IPS-NIHi11 (cell line): ENCODE results near the gene TTC24.

Experiments
- DNase-seq: peaks from one replicate; pipeline ENCODE4 v3.0.0; 2012; ENCODE audit warnings: mixed read lengths, low spot score

TTC24 gene

DNA sequence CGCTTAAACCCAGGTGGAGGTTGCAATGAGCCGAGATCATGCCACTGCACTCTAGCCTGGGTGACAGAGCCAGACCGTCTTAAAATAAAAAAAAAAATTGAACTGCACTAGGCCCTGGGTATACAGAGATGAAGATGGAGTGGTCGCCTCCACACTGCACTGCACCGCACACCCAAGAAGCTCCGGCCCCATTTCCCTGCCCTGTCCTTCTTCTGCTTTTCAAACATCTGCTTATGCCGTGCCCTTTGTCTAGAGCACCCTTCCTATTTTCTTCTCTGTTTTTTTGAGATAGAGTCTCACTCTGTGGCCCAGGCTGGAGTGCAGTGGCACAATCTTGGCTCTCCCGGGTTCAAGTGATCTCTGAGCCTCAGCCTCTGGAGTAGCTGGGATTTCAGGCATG, 24.6 kb upstream of the TTC24 start:
- DNase-seq, result no peak

DNA sequence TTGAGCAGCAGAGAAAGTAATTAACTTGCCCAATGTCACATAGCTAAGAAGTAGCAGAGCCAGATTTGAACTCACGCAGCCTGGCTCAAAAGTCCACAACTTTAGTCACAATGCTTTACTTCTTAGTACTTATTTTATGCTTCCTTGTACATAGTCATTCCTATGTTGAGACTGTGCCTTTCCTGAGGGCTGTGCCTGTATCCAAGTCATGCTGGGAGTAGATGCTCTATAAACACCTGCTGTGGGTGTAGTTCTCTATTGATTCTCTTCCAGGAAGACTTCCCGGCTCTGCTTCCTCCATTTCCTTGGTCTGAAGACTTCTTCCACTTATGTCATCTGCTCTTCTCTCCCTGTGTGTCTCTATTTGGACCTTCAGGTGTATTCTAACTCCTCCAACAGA, 23.8 kb upstream of the TTC24 start:
- DNase-seq, result no peak

DNA sequence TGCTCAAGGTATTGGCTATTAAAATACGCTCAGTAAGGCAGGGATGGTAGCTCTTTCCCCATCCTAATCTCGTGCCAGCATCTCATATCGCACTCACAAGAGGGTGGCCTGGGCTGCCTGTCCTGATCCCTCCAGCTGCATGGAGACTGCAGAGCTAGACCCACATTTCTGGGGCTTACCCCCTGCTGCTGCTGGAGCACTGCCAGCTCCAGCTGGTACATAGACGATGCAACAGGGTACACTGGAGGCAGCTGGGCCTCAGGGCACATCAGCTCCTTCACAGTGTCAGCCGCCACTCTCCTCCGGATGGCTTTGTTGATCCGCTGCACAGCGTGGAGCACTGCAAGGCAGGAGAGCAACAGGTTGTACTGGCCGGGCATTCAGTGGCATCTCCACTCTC, 23.2 kb upstream of the TTC24 start:
- no peak for DNase-seq

DNA sequence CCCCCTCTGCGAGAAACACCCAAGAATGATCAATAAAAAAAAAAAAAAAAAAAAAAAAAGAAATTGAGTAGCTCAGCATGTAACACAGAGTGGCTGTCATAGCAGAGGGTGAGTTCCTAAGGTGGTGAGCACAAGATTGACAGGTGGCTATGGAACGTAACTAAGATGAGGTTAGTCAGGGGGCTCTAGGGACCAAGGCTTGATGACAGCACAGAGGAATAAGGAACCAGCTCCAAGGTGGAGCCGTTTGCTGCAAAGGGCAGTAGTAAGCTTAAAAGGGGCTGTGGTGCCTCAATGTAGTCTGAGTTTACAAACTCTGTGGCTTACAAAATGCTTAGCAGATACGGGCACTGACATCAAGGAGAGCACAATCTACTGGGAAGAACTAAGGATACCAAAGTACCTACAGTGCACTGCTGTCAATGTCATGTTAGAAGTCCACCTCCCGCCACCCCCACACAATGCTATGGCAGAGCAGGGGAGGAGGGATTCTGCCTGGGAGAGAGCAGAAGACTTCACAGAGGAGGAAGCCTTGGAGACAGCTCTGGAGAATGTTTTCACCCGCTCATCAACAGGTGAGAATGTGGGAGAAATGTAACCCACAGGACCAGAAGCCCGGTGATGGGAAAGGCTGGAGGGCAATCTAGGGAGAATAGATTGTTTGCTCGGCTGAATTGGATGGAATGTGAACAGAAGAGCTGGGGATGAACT, 20.3 kb upstream of the TTC24 start:
- no peak for DNase-seq

DNA sequence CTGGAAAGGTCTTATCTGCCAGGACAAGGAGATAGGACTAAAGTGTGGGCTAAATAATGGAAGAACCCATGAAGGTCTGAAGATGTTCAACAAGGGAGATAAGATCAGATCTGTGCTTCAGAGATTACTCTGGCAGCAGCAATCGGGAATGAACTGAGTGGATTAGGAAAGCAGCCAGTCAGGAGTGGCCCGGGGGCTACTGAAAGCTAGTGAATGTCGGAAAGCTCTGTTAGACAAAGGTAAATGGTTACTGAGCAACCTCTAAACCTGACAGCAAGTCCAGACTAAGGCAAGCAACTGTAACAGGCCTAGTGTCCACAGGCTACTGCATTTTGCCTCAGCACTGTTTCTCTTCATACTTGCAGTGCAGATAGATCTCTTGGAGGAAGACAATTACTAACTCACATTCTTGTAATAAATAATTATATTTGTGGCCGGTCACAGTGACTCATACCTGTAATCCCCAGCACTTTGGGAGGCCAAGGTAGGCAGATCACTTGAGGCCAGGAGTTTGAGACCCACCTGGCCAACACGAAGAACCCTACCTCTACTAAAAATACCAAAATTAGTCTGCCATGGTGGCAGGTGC, 19.6 kb upstream of the TTC24 start:
- DNase-seq, result no peak

DNA sequence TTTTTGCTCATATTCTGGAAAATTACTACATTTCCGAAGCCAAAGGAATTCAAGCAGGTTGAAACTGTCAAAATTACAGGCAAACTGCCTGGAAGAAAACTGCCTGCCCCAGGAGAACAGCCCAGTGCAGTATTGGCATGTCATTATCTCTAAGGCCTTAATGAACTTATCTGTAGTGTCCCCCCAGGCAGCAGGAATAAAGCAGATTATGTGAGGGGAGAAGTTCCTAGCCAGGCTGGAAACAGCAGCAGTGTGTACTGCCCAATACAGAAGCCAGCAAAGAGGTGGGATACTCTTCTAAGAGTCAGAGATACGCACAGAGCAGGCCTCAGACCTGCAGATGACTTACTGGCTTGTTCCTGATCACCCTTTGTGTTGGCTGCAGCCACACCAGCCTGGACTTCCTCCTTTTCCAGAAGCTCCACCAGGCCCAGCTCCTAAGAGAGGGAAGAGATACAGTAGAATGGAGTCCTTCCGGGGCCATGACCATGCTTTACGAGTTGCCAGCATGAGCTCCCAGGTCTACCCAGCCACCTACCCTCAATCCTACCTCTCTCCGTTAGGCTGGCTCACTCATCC, 18.8 kb upstream of the TTC24 start:
- no peak for DNase-seq

DNA sequence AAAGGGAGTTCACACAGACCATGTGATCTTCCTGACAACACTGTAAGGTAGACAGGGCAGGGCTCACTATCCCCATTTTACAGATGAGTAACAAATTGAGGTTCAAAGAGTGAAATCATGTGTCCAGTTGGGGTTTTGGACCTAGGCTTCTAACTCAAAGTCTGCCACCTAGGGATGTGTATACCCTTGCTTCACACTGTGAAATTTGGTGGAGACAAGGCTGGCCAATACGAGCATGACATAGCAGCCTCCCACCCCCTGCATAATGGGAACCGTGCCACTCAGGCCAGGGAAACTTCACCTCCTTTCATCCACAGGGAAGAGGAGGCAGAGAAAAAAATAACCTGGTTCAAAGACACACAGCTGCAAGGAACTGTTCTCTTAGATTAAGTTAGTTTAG, 14.0 kb upstream of the TTC24 start:
- DNase-seq, result no peak

DNA sequence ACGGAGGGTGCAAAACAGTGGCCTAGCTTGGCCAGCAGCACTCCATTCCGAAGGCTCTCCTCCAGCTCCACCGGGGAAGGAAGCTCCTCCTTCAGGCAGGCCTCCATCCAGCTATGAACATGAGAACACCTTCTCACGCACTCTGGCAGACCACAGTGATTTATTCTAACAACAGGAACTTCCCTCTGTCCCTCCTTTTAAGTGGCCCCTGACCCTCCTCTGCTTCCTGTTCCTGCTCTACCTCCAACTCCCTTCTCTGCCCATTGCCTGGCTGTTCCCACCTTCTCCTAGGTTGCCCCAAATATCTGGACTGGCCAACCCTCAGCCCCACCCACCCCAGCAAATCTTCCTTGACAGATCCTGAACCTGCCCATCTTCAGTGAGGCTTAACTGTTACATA, 13.1 kb upstream of the TTC24 start:
- DNase-seq, result no peak

DNA sequence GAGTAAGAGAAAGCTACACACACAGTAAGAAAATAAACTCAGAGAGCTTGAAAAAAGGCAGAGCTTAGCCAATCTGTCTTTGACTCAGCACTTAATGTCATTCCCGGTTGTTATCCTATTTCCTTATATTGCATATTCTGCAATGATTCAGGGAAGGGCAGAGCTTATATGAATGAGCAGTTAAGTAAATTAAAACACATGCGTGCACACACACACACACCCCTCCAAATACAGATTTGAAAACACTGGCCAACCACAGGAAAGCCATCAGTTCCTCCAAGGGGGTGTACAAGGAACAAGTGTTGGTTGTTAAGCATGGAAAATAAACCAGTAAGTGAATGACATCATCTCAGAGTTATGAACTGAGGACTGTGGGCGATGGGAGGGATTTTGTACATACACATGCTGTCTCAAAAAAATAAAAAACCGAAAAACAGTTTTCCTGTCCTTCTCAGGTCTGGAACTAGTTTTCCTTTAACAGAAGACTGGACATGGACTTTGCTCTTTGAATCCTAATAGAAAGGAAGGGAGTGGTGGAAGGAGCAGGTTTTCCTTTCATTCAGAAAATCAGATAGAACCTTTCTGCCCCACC, 8.2 kb upstream of the TTC24 start:
- DNase-seq, result no peak

DNA sequence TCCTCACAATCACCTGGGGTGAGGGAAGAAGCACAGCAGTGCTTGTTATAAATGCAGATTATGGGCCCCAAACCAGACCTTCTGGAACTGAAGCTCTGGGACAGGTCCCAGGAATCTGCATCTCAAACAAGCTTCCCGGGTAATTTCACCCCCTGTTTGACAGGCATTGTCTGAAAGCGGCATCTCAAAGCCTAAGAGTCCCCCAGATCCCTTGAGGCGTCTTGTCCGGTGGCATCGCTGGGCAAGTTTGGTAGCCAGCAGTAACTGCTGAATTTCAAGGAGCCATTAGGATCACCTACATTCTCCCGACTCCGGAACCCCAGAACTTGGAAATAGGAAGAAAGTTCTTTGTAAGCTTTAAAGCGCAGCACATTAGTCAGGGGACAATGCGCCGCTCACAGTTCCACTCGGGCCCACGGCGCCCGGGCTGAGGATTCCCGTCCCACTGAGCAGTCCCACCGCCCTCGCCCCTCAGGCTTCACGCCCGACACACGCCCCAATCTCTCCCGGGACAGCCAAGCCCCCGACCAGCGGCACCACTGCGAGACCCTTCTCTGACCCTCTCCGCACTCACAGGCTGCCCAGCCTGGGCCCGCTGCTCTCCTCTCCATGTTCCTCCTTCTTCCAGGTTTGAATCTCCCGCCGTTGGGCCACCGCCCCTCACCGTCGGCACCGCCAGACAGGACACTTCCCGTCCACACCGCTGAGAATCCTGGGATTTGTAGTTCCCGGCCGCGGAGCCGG, 7.4 kb upstream of the TTC24 start, which contains the start of gene IQGAP3:
TSS of gene IQGAP3 (minus strand) at position 647 of the 744 bp plus-strand sequence. CDS start at position 611, 36 bp downstream.
- peak; percentile 97 for DNase-seq

DNA sequence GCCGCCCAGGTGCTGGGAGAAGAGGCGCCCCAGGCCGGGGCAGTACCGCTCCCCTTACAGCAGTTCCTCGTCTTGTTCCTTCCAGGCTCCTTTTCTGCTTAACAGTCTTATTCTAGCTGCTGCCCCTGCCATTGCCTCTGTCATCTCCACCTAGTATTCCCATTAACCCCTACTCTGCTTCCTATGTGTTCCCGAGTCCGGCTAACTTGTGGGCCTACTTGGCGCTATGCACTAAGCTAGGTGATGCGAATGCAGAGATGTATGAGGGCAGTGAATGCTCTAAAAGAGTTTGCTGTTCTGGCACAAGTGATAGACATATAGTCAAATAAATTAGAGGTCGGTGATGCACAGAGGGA, 6.9 kb upstream of the TTC24 start:
- DNase-seq, result no peak

DNA sequence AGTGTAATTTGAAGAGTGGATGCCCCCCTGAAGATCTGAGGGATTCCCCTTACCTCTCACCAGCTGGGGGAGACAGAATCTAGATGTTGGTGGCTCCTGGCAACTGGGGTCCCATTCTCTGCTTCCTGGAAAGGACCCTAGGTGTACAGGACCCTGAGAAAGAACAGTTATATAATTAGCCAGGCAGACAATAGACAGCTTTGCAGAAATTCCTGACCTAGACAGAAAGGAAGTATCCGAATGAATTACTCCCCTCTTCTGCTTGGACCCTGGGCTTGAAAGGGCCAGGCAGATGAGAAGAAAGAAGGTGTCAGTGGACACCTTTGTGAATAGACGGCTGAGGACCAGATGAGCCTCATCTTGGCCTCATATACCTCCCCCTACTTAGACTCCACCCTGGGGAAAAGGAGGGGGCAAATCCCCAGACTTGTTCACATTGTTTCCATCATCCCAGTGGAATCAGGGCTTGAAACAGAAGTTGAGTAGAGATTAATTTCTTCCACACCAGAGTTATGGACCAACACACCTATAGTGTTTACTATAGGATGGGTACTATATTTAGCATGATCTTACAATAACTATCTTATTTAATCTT, 5.4 kb upstream of the TTC24 start:
- no peak for DNase-seq

DNA sequence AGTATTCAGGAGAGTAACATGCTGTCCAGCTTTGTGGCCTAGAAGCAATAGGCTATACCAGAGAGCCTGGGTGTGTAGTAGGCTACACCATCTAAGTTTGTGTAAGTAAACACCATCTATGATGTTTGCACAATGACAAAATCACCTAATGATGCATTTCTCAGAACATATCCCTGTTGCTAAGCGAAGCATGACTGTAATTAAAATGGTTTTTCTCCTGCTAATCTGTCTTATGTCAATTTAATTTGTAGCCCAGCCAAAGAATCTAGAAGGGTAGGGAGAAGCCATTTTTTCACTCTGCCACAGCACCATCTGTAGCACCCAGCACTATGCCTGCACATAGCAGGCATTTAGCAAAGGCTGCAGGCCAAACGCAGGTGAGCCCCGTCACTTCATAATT, 2.0 kb upstream of the TTC24 start:
- no peak for DNase-seq

DNA sequence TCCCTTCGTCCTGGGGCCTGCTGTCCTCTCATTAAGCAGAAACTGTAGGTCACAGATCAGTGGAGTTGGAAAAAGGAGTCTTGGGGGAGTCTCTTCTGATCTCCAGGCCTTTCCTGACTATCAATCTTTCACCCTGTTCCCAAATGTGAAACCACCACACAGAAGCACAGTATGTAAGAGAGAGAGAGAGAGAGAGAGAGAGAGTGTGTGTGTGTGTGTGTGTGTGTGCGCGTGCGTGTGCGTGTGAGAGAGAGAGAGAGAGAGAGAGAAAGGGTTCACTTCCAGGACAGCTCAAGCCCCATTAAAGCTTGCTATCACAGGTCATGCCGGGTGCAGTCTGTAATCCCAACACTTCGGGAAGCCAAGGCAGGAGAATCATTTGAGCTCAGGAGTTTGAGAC, 1.5 kb upstream of the TTC24 start:
- DNase-seq, result no peak

DNA sequence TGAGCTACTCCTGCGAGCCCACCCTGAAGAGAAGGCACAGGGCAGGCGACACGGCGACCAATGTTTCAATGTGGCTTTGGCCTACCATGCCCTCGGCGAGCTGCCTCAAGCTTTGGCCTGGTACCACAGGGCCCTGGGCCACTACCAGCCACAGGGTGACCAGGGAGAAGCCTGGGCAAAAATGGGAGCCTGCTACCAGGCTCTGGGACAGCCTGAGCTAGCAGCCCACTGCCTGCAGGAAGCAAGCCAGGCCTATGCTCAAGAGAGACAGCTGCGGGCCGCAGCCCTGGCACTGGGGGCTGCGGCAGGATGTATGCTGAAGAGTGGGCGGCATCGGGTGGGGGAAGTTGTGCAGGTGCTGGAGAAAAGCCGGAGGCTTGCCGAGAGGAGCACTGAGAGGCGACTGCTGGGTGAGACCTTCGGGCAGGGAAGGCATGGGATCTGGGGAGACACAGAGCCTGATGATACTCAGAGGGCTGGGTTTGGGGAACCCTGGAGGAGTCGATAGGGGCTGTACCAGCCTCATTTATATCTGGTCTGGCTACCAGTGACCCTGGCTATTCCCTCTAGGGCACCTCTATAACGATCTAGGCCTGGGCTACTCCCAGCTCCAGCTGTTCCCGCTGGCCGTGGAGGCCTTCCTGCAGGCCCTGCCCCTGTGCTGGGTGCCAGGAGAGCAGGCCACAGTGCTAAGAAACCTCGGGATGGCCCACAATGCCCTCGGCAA, 2.3 kb downstream of the TTC24 start:
- DNase-seq, result no peak

DNA sequence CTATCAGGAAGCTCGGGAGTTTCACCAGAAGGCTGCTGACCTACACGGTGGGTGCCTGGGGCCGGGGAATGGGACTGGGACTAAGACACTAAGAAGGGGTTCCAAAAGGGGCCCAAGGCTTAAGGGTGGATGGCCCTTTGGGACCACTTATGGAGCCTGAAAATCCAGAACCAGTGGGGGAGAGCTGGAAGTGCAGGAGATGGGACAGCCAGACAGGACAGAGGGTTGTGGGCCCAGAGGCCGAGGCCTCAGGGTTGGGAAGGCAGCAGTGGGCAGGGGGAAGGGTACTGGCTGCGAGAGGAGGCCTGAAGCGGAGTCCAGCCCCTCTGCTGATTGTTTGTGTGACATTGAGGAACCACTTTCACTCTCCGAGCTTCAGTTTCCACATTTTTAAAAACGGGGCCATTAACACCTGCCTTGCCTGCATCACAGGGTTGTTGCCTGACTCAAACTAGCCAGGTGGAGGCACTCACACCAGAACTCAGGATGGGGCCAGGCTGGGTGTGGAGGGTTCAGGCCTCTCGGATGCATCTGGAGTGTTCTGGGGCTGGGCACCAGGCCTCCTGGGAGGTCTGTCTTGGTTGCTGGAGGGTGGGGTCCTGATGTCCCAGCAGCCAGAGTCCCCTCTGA, 3.0 kb downstream of the TTC24 start:
- no peak for DNase-seq

DNA sequence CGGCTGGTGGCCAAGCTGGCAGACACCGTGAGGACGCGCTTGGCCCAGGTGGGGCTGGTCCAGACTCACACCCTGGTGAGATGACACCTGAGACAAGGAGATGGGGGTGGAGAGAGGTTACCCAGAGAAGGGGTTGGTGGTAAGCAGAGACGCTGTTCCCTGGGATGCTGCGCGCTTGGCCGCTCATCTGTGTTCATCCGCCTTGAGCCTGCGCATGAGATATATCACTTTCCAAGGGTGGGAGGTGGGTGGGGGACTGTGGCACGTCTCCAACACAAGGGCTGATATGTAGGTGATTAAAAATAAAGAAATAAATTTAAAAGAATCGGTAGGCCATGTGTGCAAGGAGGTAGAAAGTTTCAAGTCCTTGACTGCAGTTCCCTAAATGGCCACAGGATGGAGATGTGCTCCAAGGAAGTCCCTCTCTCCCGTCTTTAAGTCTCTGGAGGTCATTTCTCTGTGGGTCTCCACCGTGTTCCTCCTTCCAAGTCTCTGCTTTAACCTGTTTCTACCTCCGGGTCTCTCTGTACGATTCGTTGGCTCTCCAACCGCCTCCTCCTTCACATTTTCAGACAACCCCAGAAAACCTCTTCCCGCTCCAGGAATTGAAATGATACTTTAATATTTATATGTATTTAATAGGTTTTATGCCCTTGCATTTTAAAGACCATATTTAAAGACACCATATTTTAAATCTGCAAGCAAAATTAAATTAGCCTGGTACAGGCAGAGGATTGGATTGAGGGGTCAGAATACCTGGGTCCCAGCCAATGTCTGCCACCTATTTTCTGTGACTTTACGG, 4.5 kb downstream of the TTC24 start:
- DNase-seq, result peak; percentile 83

DNA sequence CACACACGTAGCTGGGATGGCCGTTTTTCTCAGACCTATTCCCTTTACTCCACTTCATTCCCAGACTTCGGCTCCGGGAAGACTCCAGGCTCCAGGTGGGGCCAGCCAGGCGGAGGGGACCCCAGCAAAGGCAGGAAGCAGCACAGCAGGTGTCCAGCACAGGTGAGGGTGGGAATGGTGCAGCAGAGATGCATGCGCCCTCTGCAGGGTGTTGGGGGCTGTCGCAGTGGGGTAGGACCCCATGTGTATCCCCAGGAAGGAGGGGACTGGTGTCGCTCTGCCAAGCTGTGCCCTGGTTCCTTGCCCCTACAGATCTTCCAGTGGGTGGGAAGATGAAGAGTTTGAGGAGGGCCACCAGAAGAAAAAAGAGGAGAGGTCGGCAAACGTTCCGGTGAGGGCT, 5.3 kb downstream of the TTC24 start:
- DNase-seq, result peak; percentile 75

DNA sequence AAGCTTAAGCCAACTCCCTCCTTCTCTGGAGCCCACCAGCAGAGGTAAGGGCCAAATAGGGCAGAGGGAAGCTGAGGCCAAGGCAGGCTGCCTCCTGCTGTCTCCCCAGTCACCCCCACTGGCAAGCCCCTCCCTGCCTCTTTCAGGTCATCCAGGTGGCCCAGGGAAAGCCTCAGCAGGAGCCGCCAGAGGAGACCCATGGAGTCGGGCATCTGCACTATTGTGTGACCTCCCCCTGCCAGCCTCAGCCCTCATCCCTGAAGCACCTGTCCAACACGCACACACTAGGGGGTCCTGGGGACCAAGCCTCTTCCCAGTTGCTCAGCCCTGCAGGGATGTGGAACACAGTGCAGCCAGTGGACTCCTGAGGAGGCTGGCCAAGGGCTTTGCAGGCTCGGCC, 6.8 kb downstream of the TTC24 start:
- DNase-seq, result no peak

DNA sequence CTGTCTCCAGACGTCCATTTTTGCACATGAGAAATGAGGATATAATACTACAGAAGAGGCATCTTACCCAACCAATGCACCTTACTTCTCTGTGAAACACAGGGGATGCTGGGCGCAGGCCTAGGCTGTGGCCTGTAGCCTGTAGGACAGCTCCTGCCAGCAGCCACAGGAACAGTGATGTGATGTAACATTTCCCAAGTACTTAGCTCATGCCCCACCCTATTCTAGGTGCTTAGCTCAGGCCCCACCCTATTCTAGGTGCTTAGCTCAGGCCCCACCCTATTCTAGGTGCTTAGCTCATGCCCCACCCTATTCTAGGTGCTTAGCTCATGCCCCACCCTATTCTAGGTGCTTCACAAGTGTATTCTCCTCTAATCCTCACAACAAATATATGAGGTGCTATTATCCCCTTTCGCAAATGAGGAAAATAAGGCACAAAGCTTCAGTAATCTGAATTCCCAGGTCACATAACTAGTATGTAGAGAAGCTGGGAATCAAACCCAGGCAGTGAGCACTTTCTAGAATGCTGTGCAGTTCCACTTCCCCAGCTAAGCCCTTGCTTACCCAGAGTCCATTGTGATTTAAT, 7.5 kb downstream of the TTC24 start:
- no peak for DNase-seq
